Adipocyte (in vitro differentiated cells): Measurements from ENCODE around the gene SRSF10.

Source experiments
- DNase-seq: peaks from one replicate; pipeline ENCODE4 v3.0.0-alpha.2; 2015; ENCODE audit warnings: low read depth
- H3K27me3 ChIP-seq: replicated peaks from 2 replicates; pipeline ENCODE4 v1.7.0; 2013; ENCODE audit warnings: mild to moderate bottlenecking, low read length, moderate library complexity; ENCODE audit not compliant: control insufficient read depth, insufficient read depth
- H3K36me3 ChIP-seq: 2 replicates; pipeline ENCODE4 v1.7.0; 2013; ENCODE audit warnings: low read length, mild to moderate bottlenecking, moderate library complexity; ENCODE audit not compliant: control insufficient read depth, insufficient read depth, severe bottlenecking
- H3K4me1 ChIP-seq: 2 replicates; pipeline ENCODE4 v1.7.0; 2013; ENCODE audit warnings: mild to moderate bottlenecking, low read length, moderate library complexity; ENCODE audit not compliant: control insufficient read depth, insufficient read depth
- H3K4me3 ChIP-seq: 2 replicates; pipeline ENCODE4 v1.7.0; 2013; ENCODE audit warnings: mild to moderate bottlenecking, low read length, moderate library complexity
- H3K9ac ChIP-seq: 2 replicates; pipeline ENCODE4 v1.7.0; 2013; ENCODE audit warnings: mild to moderate bottlenecking, low read length, moderate library complexity
- H3K9me3 ChIP-seq: 2 replicates; pipeline ENCODE4 v1.7.0; 2013; ENCODE audit warnings: mild to moderate bottlenecking, low read length, moderate library complexity; ENCODE audit not compliant: control insufficient read depth

SRSF10 gene

DNA sequence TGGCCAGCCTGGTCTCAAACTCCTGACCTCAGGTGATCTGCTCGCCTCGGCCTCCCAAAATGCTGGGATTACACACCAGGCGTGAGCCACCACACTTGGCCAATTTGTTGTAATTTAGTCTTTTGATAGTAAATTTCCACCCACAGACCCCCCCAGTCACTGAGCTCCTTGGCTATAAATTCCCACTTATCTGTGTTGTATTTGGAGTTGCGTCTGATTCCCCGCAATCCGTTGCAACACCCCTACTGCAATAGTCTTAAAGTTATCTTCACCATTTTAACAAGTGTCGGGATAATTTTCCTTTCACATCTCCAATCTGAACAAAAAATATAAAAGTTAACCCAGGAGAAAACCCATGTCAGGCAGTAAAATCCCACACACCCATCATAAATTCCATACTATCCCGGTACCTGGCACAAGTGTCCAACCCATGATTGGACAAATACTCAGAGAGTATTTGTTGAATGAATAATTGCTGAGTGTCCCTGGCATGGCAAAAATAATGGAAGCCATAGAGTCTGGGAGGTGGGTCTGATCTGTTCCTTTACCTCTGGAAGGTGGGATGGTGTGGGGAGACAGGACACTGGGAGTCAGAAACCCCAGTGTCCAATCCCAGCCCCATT, 57.7 kb downstream of the SRSF10 start:
- Histone ChIP-seq H3K9me3 (no peaks in the 10 kb centered on the region), H3K36me3 (no peaks in the 10 kb centered on the region), H3K27me3 (no peaks in the 10 kb centered on the region), H3K4me1 (no peaks in the 10 kb centered on the region), H3K9ac (no peak overlapping the region), H3K4me3 (no peak overlapping the region)
- no peak for DNase-seq

GRCh38 chr1:23916209-23917131, 63.7 kb downstream of the SRSF10 start:
- H3K9ac ChIP-seq = no peak overlapping the region
- DNase-seq = peak; percentile 74
- no peaks in the 10 kb centered on the region for H3K27me3 ChIP-seq
- H3K4me1 ChIP-seq = no peaks in the 10 kb centered on the region
- H3K4me3 ChIP-seq = no peak overlapping the region
- no peaks in the 10 kb centered on the region for H3K9me3 ChIP-seq
- H3K36me3 ChIP-seq = no peaks in the 10 kb centered on the region

DNA sequence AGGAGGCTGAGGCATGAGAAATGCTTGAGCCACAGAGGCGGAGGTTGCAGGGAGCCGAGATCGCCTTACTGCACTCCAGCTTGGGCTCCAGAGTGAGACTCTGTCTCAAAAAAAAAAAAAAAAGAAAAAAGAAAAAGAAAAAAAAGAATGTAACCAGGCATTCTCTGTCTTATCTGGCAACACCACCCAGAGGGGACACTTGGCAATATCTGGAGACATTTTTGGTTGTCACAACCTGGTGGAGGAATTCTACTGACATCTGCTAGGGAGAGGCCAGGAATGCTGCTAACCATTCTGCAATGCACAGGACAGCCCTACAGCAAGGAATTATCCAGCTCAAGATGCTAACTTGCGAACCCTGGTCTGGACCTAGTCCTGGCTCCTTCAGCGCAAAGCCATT, 64.7 kb downstream of the SRSF10 start:
- H3K27me3 ChIP-seq = peaks cover 10% of the 10 kb centered on the region
- no peak overlapping the region for H3K9ac ChIP-seq
- H3K9me3 ChIP-seq = no peaks in the 10 kb centered on the region
- no peak for DNase-seq
- no peak overlapping the region for H3K4me3 ChIP-seq
- no peaks in the 10 kb centered on the region for H3K36me3 ChIP-seq
- H3K4me1 ChIP-seq = no peaks in the 10 kb centered on the region

DNA sequence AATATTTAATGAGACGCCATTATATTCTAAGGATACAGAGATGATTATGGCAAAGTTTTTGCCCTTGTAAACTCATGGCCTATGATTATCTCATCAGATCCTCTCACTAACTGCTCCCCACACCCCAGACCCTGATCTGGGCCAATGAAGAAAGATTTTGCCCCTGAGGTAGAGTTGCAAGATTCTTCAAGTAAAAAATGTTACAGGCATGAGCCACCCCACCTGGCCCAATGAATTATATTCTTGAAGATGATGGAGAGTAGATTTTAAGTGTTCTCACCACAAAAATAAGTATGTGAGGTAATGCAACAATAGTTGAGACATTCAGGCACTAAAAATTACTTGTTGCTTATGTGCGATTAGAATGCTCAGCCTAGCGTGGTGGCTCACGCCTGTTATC, 65.2 kb downstream of the SRSF10 start:
- H3K27me3 ChIP-seq = peaks cover 11% of the 10 kb centered on the region
- no peak for DNase-seq
- H3K4me3 ChIP-seq = no peak overlapping the region
- no peaks in the 10 kb centered on the region for H3K4me1 ChIP-seq
- no peaks in the 10 kb centered on the region for H3K9me3 ChIP-seq
- H3K36me3 ChIP-seq = no peaks in the 10 kb centered on the region
- H3K9ac ChIP-seq = no peak overlapping the region
